DOHH2 (cell line): ENCODE data around the gene GSAP.

Experiments used
- H3F3A ChIP-seq: fragments of 200-600 bp; sonication (generic), shearing (Covaris generic); 2 replicates; pipeline ENCODE4 v1.6.0; 2016; ENCODE audit warnings: antibody characterized with exemption, mild to moderate bottlenecking; ENCODE audit not compliant: control insufficient read depth, insufficient read depth
- H3K27ac ChIP-seq: fragments of 200-600 bp; sonication (generic); 2 replicates; pipeline ENCODE4 v1.5.1; 2014; ENCODE audit warnings: low read depth, mild to moderate bottlenecking, low read length, moderate library complexity
- H3K27me3 ChIP-seq: fragments of 200-600 bp; sonication (generic); 2 replicates; pipeline ENCODE4 v1.6.1; 2014; ENCODE audit warnings: mild to moderate bottlenecking, low read length, mixed read lengths; ENCODE audit not compliant: control insufficient read depth
- H3K36me3 ChIP-seq: fragments of 200-600 bp; sonication (generic); 2 replicates; pipeline ENCODE4 v1.6.1; 2014; ENCODE audit warnings: mild to moderate bottlenecking, low read length, moderate library complexity, mixed read lengths; ENCODE audit not compliant: control insufficient read depth
- H3K4me1 ChIP-seq: fragments of 200-600 bp; sonication (generic); 2 replicates; pipeline ENCODE4 v1.6.1; 2014; ENCODE audit warnings: mild to moderate bottlenecking, low read length, mixed read lengths; ENCODE audit not compliant: control insufficient read depth
- H3K4me2 ChIP-seq: fragments of 200-600 bp; sonication (generic); 2 replicates; pipeline ENCODE4 v1.6.0; 2014; ENCODE audit warnings: mild to moderate bottlenecking, low read length, moderate library complexity
- H3K4me3 ChIP-seq: fragments of 200-600 bp; sonication (generic); 2 replicates; pipeline ENCODE4 v1.5.1; 2014; ENCODE audit warnings: mild to moderate bottlenecking, low read length, mixed read lengths
- H3K79me2 ChIP-seq: fragments of 200-600 bp; sonication (generic); 2 replicates; pipeline ENCODE4 v1.6.1; 2014; ENCODE audit warnings: mild to moderate bottlenecking, low read length, mixed read lengths; ENCODE audit not compliant: control insufficient read depth
- H3K9me2 ChIP-seq: fragments of 200-600 bp; sonication (generic); replicated peaks from 2 replicates; pipeline ENCODE4 v1.6.1; 2014; ENCODE audit warnings: mild to moderate bottlenecking, low read length, mixed read lengths; ENCODE audit not compliant: control insufficient read depth
- H3K9me3 ChIP-seq: fragments of 200-600 bp; sonication (generic); 2 replicates; pipeline ENCODE4 v1.6.1; 2014; ENCODE audit warnings: antibody characterized with exemption, low read length, mixed read lengths; ENCODE audit not compliant: control insufficient read depth, insufficient read depth
- H4K20me1 ChIP-seq: fragments of 200-600 bp; sonication (generic); 2 replicates; pipeline ENCODE4 v1.6.0; 2014; ENCODE audit warnings: low read depth, mild to moderate bottlenecking, antibody characterized with exemption, low read length, moderate library complexity; ENCODE audit not compliant: control insufficient read depth, insufficient read depth
- CTCF ChIP-seq: fragments of 200-600 bp; sonication (generic); IDR thresholded peaks from one replicate; pipeline ENCODE4 v1.5.1; 2014; ENCODE audit warnings: antibody characterized with exemption, mild to moderate bottlenecking, low read depth, low read length; ENCODE audit not compliant: poor library complexity, severe bottlenecking
- EZH2phosphoT487 ChIP-seq: fragments of 200-600 bp; sonication (generic); IDR thresholded peaks from 2 replicates; pipeline ENCODE4 v1.6.1; 2017; ENCODE audit warnings: borderline replicate concordance, mild to moderate bottlenecking, antibody characterized with exemption, low read length, moderate library complexity, mixed read lengths

The GSAP gene

GRCh38 chr7:77443042-77443441 is 26.9 kb upstream of the GSAP start:
- no peaks in the 10 kb centered on the region for H3K4me1 ChIP-seq
- no peak overlapping the region for H3K4me3 ChIP-seq
- no peak for TF ChIP-seq CTCF
- TF ChIP-seq EZH2phosphoT487, result no peak
- no peaks in the 10 kb centered on the region for H3K9me3 ChIP-seq
- 0 out of 2 replicates have a peak, but pooled peaks cover 4% of the 10 kb centered on the region for H3K27me3 ChIP-seq
- no peaks in the 10 kb centered on the region for H4K20me1 ChIP-seq
- H3F3A ChIP-seq, result no peaks in the 10 kb centered on the region
- H3K36me3 ChIP-seq, result no peaks in the 10 kb centered on the region
- no peak overlapping the region for H3K27ac ChIP-seq
- no peaks in the 10 kb centered on the region for H3K9me2 ChIP-seq
- H3K79me2 ChIP-seq, result no peaks in the 10 kb centered on the region
- no peak overlapping the region for H3K4me2 ChIP-seq

- Histone ChIP-seq H3K4me3 (no peak overlapping the region), H3K4me1 (no peaks in the 10 kb centered on the region), H4K20me1 (no peaks in the 10 kb centered on the region), H3K4me2 (no peak overlapping the region), H3K27ac (no peak overlapping the region), H3K36me3 (no peaks in the 10 kb centered on the region), H3K27me3 (0 out of 2 replicates have a peak, but pooled peaks cover 4% of the 10 kb centered on the region), H3F3A (no peaks in the 10 kb centered on the region), H3K9me3 (no peaks in the 10 kb centered on the region), H3K79me2 (no peaks in the 10 kb centered on the region), H3K9me2 (no peaks in the 10 kb centered on the region)
- no peak for TF ChIP-seq EZH2phosphoT487
- no peak for TF ChIP-seq CTCF
Measured at GRCh38 chr7:77442636-77443035, 26.5 kb upstream of the GSAP start.

DNA sequence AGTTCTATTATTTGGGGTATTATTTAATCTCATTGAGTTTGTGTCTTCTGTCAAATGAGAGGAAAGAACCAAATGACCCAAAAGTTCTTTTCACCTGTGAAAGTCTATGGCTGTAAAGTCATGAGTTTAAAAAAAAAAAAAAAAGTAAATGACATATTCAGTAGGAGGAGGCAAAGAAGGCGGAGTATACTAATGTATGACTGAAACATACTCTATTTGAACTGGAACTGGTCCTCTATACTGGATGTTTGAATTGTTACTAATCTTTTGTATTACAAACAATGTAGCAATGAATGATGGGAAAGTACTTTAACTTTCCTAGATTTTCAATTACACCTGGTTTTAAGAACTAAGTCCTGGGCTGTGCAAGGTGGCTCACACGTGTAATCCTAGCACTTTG is 24.9 kb upstream of the GSAP start:
- no peak overlapping the region for H3K27ac ChIP-seq
- no peak overlapping the region for H3K4me3 ChIP-seq
- no peaks in the 10 kb centered on the region for H3K9me3 ChIP-seq
- no peaks in the 10 kb centered on the region for H4K20me1 ChIP-seq
- no peaks in the 10 kb centered on the region for H3K36me3 ChIP-seq
- no peak for TF ChIP-seq CTCF
- TF ChIP-seq EZH2phosphoT487, result no peak
- no peaks in the 10 kb centered on the region for H3K79me2 ChIP-seq
- no peaks in the 10 kb centered on the region for H3K4me1 ChIP-seq
- H3K4me2 ChIP-seq, result no peak overlapping the region
- 0 out of 2 replicates have a peak, but pooled peaks cover 2% of the 10 kb centered on the region for H3K27me3 ChIP-seq
- no peaks in the 10 kb centered on the region for H3K9me2 ChIP-seq
- H3F3A ChIP-seq, result no peaks in the 10 kb centered on the region
